Activated CD4-positive, alpha-beta T cell treated with anti-CD3 and anti-CD28 coated beads for 1 hour (primary cell): Measurements from ENCODE around the gene FAF1.
"Not testable (repeated sequence)": the region's sequence is repeated elsewhere in the genome, so short reads cannot be mapped to it uniquely, and the experiment has no call there.

ENCODE experiments used
- DNase-seq: peaks from one replicate; pipeline ENCODE4 v3.0.0-alpha.2; 2020

The FAF1 gene

GRCh38 chr1:50952566-50952965 is 7.5 kb downstream of the FAF1 start:
- DNase-seq: not testable (repeated sequence)

GRCh38 chr1:50950396-50950795 is 9.7 kb downstream of the FAF1 start:
- DNase-seq: no peak

GRCh38 chr1:50949286-50949982 is 10.6 kb downstream of the FAF1 start:
- no peak for DNase-seq

- DNase-seq: no peak
Observed at GRCh38 chr1:50942334-50942733, 17.7 kb downstream of the FAF1 start.

GRCh38 chr1:50940291-50940690 is 19.8 kb downstream of the FAF1 start:
- DNase-seq: no peak

GRCh38 chr1:50936321-50936720 is 23.7 kb downstream of the FAF1 start:
- DNase-seq: no peak

GRCh38 chr1:50935276-50935675 is 24.8 kb downstream of the FAF1 start:
- not testable (repeated sequence) for DNase-seq

- DNase-seq: no peak
Observed at GRCh38 chr1:50934838-50935237, 25.2 kb downstream of the FAF1 start.

- not testable (repeated sequence) for DNase-seq
Observed at GRCh38 chr1:50933770-50934169, 26.3 kb downstream of the FAF1 start.

GRCh38 chr1:50932043-50932442 is 28.0 kb downstream of the FAF1 start:
- not testable (repeated sequence) for DNase-seq

GRCh38 chr1:50930965-50931737 is 28.9 kb downstream of the FAF1 start:
- DNase-seq: no peak

GRCh38 chr1:50930193-50930592 is 29.9 kb downstream of the FAF1 start:
- DNase-seq: no peak

- DNase-seq: no peak
Observed at GRCh38 chr1:50929376-50929958, 30.6 kb downstream of the FAF1 start.

- no peak for DNase-seq
Observed at GRCh38 chr1:50923564-50923963, 36.5 kb downstream of the FAF1 start.

- no peak for DNase-seq
Observed at GRCh38 chr1:50921029-50921428, 39.0 kb downstream of the FAF1 start.

- no peak for DNase-seq
Observed at GRCh38 chr1:50920409-50920808, 39.7 kb downstream of the FAF1 start.

- no peak for DNase-seq
Observed at GRCh38 chr1:50917138-50918137, 42.6 kb downstream of the FAF1 start.

GRCh38 chr1:50915621-50916020 is 44.4 kb downstream of the FAF1 start:
- no peak for DNase-seq

GRCh38 chr1:50913954-50914353 is 46.1 kb downstream of the FAF1 start:
- DNase-seq: no peak

GRCh38 chr1:50910356-50910755 is 49.7 kb downstream of the FAF1 start:
- DNase-seq: not testable (repeated sequence)

- DNase-seq: not testable (repeated sequence)
Observed at GRCh38 chr1:50907610-50908009, 52.5 kb downstream of the FAF1 start.

GRCh38 chr1:50906050-50906449 is 54.0 kb downstream of the FAF1 start:
- DNase-seq: not testable (repeated sequence)

GRCh38 chr1:50902419-50902818 is 57.6 kb downstream of the FAF1 start:
- DNase-seq: no peak
